HG03280 (cell line): ENCODE results near the gene PTGES3.
"Not testable (repeated sequence)": the region's sequence is repeated elsewhere in the genome, so short reads cannot be mapped to it uniquely, and the experiment has no call there.

Source experiments
- ATAC-seq: cut with Tn5 transposase; IDR thresholded peaks from one replicate; pipeline ENCODE4 v1.9.1; 2021; ENCODE audit warnings: mild to moderate bottlenecking, moderate library complexity; ENCODE audit not compliant: unreplicated experiment

Gene PTGES3

DNA sequence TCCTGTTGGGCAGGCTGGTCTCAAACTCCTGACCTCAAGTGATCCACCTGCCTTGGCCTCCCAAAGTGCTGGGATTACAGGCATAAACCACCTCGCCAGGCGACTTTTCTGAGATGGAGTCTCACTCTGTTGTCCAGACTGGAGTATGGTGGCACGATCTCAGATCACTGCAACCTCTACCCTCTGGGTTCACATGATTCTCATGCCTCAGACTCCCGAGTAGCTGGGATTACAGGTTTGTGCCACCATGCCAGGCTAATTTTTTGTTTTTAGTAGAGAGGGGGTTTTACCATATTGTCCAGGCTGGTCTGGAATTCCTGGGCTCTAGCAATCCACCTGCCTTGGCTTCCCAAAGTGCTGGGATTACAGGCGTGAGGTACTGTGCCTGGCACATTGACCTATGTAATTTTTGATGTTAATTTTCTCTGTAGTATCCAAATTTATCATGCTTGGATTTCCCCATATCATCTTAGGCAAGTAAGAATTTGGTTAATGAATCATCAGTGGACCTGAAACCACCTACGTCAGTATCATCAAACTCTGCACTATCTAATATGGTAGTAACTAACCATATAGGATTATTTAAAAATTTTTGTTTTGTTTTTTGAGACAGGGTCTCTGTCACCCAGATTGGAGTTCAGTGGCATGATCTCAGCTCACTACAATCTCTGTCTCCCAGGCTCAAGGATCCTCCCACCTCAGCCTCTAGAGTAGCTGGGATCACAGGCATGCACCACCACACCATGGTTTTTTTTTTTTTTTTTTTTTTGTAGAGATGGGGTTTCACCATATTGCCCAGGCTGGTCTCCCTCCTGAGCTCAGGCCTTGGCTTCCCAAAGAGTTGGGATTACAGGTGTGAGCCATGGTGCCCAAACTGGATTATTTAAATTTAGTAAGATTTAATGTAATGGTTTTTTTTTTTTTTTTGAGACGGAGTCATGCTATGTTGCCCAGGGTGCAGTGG lies 30.4 kb downstream of the PTGES3 start:
- no peak for ATAC-seq

DNA sequence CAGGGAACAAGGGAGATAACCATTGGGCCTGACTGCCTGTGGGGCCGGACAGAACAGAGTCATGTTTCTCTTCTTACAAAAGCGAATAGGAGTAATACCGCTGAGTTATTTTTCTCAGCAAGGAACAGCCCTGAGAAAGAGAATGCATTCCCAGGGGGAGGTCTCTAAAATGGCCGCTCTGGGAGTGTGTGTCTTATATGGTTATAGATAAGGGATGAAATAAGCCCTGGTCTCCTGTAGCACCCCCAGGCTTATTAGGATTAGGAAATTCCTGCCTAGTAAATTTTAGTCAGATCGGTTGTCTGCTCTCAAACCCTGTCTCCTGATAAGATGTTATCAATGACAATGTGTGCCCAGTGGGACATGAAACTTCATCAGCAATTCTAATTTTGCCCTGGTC lies 34.3 kb downstream of the PTGES3 start:
- not testable (repeated sequence) for ATAC-seq

DNA sequence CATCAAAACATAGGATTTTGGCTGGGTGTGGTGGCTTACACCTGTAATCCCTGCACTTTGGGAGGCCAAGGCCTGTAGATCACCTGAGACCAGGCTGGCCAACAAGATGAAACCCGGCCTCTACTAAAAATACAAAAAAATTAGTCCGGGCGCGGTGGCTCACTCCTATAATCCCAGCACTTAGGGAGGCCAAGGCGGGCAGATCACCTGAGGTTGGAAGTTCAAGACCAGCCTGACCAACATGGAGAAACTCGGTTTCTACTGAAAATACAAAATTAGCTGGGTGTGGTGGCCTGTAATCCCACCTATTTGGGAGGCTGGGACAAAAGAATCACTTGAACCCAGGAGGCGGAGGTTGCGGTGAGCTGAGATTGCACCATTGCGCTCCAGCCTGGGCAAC lies 40.1 kb downstream of the PTGES3 start:
- not testable (repeated sequence) for ATAC-seq

DNA sequence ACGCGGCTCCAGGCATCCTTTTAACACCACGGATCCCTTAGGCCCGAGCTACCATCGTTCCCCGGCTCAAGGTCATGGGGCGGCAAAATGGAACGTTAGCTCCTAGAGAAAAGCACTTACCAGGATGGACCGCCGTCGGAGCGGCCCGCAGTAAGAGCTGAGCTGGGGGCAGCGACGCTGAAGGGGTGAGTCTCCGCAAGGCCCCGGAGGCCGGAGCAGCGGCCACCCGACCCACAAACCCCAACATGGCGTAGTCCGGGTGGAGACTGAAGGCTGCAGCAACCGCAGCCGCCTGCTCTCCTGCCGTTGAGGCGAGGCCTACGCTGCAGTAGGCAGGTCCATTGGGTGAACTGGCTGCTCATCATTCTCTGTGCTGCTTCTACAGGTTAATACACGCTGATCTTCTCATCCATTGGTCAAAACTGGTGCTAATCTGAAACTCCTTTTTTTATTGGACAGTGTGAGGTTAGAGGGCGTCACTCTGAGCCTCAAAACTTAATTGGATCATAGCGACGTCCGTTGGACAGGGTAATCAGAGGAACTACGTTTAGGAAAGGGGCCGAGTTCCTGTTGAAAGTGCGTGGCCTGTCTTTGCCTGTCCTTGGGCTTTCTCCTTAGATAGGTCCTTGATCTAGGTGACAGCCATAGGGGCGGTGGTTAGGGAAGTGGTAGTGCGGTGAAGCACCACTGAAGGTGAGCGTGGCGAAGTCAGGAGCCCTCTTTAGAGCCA lies 42.2 kb downstream of the PTGES3 start, which contains the start of gene ATP5F1B:
Gene ATP5F1B, minus strand, starts transcription at position 268 of the 730 bp plus-strand sequence. Its CDS starts 21 bp downstream, at position 247.
- ATAC-seq = peak; percentile 98

DNA sequence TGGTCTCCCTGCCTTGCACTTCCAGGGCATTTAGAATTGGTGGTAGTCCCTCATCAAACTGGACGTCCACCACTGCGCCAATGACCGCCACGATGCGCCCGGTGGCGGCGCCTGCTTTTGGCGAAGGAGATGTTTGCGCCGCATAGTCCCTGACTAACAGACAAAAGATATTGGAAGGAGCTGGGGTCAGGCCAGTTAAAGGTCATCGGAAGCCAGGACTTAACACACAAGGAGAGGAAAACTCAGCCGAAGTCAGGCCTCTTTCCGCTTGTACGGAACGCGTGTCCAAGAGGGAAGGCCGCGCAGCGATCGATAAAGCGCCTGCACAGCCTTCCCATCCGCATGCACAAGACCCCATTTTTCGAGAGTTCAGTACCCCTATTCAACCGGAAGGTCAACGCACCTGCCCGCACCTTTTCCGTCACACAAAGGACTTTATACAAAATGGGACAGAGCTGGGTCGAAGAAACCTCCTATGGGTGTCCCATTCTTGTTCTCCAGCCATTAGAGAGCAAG lies 42.8 kb downstream of the PTGES3 start:
- no peak for ATAC-seq

DNA sequence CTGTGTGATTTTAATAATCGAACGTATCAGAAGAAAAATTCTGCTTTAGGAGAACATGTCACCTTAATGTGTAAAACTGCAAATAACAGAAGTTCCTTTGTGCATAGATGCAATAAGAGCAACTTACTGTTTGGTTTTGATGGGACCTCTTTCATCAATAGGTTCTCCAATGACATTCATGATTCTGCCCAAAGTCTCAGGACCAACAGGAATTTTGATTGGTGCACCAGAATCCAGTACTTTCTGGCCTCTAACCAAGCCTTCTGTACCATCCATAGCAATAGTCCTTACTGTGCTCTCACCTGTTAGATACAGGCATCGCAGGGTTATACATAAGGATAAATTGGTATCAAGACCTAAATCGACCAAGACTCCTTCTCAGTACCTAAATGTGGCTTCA lies 43.4 kb downstream of the PTGES3 start:
- no peak for ATAC-seq

DNA sequence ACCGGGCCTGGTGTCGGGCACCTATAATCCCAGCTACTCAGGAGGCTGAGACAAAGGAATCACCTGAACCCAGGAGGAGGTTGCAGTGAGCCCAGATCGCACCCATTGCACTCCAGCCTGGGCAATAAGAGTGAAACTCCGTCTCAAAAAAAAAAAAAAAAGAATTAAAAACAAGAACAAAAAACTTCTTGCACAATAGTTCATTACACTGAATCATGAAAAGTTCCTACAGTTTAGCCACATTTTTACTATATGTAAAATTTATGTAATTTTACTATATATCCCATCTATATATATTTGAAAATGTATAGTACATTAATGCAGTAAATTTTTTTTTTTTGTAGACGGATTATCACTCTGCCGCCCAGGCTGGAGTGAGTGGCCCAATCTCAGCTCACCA lies 46.9 kb downstream of the PTGES3 start:
- ATAC-seq = no peak

DNA sequence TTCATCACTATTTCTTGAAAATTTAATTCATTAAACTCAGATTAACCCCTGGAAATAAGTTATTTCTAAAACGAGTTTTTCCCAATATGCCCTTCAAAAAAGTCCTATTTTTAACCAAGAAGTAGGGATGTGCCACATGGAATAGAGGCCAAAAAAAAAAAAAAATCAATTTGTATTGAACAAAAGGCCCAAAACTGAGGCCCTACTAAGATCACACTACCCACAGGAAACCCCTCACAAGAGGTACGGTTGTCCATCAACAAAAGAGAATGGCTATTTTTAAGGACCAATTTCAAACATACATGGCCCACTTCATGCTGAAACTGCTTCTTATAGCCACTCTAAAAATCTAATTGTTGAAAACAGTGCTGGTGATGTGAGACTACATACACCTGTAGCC lies 50.5 kb downstream of the PTGES3 start:
- ATAC-seq = no peak

DNA sequence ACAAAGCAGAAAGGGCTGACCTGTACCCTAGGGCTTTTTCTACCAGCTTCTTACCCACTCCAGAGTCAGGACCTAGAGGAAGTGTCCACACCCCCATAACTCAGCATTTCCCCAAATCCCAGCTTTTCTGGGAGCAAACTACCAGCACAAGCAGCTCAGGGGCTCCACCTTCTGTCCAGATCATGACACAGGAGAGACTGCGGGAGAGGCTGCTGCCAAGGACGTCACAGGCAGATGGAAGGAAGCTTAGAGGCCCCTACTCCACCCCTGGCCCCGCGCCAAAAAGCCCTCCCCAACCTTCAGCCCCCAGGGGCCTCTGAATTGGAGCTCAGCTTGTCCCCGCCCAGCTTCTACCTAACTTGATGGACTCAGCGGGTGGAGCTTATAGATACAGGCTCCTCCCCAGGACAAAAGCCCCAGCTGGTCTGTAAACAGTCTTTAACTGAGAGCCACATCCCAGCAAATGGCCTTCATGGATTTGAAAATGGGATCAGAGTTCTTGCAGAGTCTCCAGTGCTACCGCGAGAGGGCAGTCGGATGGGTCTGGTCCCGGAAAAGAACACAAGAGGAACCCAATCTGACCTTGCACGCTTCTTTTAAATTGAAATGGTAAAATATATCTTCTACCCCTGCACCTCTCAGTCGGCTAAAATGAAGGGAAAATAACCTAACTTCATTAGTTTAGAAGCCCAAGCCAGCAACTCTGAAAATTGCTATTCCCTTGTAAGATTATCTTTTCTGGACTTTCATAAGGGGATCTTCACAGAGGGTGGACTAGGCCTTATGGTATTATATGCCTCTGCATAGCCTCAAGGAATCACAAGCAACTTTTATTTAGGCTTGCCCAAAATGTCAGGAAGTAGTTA lies 51.2 kb downstream of the PTGES3 start:
- ATAC-seq = peak; percentile 46

DNA sequence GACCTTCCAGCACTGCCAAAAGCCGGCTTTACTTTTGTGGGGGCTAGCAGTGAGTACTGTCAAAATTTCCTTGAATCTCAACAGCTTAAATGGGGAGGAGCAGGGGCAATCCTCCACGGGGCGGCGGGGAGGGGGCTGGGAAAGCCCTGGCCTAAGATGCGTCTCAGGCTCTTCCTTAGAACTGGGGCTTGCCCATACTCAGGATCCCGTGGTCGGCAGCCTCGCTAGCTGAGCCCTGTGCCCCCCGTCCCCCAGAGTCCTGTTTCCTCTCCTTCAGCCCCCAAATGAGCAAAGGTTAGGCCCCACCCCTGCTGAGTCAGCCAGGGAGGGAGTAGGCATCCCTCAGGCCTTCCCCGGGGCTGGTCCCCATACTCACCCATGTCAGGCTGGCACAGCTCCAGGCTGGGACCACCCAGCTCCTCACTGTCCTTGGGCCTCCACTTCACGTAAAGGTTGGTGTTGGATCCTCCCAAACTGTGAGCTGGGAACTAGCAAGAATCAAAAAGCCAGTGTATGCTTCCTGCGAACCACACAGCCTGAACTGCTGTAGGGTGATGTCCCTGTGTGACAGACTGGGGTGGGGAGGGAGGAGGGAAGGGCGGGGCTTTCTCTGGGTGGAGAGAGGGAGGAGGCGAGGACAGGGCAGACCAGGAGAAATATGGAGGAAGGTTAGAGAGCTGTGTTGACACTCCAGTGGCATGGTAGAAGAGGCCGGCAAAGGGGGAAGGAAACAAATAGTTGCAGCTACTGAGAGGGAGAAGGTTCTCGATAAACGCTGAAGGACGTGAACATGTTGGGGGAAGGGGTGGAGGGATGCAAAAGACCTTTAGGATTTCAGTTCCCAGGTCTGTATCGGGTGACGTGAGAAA lies 52.0 kb downstream of the PTGES3 start:
- ATAC-seq = peak; percentile 46

DNA sequence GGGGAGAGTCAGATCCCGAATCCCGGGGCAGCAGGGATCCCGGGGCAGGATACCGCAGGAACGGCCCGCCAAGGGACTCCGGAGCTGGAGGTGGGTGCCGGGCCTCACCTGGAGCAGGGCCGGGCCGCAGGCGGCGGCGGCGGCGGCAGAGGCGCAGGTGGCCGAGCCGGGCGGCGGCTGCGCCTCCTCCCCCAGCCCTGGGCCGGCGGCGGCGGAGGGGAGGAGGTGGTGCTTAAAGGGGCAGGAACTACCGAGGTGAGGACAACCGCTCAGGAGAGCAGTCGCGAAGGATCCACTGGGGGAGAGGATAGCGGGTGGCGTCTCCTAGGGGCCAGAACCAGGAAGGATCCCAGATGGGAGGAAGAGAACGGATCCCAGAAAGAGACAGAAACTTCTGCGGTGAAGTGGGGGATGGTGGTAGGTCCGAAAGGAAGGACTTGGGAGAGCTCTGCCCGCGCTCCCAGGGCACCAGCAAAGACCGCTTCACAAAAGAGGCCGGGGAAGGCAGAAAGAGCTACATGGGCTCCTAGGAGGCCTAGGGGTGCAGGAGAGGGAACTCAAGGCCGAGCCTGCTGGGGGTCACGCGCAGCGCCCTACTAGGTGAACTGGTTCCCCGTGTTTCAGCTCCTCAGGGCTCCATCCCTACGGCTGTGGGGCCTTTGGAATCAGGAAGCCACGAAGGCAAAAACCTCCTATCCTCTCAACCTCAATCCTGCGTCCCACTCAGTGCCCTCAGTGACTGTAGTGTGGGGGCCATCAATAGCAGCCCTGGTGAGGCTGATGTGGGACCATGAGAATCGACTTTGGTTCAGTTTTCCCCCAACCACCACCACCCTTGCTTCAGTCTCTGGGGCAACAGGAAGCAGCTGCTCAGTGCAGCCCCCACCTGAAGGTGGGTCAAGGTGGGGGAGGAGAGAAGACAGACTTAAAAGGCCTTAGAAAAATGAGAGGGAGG lies 53.0 kb downstream of the PTGES3 start:
- peak; percentile 36 for ATAC-seq

DNA sequence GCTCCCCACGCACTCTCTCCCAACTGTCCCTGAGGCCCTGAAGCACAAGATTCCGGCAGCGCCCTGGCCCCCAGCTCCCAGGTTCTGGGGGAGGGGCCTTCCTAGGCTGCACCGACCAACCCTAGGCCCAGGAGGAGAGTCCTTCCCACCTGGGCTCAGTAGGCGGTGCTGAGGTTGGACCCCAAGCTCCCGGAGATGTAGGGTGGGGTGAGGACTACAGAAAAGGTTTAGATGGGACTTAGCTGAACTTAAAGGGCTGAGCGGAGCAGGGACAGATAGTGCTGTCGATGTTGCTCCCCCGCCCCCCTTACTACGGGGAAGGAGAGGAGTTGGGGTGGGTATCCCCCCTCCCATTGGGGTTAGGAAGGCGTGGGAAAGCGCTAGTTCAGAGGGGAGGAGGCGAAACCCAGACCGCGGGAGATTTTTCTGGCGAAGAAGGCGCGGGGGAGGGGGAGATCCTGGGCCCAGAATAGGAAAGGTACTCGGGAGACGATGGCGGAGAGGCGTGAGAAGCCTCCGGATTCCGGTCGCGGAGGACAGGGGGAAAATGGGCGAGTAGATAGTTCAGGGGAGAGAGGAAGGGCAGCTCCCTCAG lies 53.7 kb downstream of the PTGES3 start:
- no peak for ATAC-seq

DNA sequence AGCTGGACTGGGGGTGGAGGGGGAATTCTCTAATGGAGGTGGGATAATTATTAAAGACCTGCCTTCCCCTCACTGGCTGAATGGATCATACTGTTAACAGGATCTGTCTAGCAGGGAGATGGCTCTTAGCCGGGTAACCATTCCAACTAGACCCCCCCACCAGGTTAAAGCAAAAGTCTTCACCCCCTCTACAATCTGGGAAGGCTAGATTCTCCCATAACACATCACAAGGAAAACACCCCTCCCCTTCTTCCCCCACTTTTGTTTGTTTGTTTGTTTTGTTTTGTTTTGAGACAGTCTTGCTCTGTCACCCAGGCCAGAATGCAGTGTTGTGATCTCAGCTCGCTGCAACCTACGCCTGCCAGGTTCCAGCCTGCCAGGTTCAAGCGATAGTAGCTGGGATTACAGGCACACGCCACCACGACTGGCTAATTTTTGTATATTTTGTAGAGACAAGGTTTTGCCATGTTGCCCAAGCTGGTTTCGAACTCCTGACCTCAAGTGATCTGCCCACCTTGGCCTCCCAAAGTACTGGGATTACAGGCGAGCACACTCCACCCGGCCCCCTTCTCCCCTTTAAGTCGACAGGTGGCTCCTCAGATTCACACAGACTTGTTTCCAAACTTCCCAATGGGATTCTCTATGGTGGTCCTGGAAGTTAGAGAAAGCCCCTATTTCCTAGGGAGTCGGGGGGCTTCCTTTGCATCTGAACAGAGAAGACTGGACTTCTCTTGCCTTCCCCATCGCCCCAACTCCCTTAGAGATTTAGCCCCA lies 54.4 kb downstream of the PTGES3 start:
- no peak for ATAC-seq

DNA sequence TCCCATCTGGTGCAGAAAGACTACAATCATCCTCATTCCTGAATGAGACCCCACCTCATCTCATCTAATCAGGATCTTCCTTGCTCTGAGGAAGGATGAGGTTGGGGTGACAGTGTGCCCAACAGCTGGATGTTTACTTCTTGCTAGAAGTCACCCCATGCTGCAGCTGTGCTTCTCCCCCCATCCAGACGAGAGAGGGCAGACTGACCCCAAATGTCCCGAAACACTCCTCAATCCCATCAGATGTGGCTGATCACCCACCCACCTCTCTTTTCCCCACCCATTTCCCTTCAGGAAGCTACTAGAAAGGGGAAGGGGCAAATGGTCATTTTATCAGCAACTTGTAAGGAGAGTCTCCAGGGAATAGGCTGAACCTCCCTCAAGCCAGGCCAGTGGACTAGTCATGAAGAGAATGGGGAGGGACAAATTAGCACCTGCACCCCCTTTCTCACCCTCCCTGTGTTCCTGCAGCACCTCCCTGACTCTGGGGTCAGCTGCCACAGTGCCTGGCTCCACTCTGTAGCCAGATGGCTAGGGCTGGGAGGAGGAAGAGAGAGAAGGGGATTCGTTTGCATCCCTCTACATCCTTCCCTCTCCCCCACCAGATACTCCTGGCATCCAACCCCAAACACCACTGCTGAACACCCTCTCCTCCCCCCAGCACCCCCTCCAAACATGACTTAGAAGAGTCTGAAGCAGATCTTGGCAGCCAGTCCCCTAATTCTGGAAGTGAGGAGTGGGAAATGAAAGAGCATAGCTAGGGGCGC lies 55.2 kb downstream of the PTGES3 start:
- ATAC-seq = no peak

DNA sequence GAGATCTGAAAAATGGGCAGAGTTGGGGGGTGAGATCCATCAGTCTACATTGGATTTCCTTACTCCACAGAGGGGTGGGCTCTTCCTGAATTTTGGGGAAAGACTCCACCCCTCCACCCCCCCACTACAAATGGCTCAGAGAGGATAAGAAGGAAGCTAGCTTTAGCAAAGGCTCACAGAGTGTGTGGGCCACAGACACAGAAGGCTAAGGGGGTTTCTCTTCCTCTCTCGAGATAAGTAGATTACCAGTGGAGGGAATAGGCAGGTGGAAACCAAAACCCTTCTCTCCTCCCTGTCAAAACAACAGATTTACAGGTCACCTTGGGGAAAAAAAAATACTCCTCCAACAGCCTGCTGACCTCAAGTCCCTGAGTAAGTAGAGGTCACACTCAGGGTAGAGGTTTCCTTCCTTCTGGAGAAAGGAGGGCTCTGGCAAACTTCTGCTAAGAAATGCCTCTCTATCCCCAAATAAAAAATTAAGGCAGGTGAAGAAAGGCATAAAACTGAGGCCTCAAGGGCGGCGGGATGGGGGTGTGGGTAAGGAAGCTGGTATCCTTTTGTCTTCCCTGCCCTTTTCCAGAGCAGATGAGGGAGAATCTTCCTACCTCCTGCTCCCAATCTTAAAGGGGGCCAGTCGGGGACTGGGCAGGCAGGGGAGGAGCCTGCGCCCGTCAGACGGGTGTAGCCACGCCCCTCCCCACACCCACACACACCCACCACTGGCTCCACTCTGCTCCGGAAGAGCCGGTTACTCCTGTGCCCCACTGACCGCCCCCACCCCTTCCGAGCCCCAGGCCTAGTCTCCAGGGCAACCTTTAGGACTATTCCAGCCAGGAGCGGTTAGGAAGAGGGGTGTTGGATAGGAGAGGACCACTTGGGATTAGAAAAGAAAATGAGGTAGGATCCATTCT lies 56.0 kb downstream of the PTGES3 start:
- peak; percentile 18 for ATAC-seq

DNA sequence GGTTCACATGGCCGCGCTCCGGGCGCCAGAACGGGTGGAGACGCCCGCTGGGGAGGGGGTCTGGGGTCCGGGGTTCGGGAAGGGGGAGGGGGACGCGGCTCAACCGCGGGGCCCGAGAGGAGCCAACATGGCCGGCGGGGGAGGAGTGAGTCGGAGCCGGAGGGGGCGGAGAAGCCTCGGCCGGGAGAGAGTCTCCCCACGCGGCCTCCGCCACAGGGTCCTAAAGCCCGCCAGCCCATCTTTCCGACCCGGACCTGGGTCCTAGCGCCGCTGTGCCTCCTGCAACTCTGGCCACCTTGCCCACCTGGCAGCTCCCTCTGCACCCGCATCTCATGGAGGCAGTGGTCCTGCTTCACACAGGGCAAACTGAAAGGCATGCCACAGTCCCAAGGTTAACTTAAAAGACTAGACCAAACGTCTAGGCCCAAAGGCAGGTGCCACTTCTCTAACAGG lies 57.9 kb downstream of the PTGES3 start, which contains the start of gene BAZ2A:
Gene BAZ2A, minus strand, starts transcription at position 147 of the 453 bp plus-strand sequence. CDS start 12,796 bp downstream, outside the sequence.
- peak; percentile 67 for ATAC-seq
